HAP-1 (cell line): ENCODE results near the gene NCBP2.

Experiments
- DNase-seq, 2 experiments: peaks; one replicate each; pipeline ENCODE4 v3.0.0-alpha.2; 2016 to 2020; ENCODE audit warnings: low spot score in 2 of 2
- H3K27me3 ChIP-seq: fragments of 250-450 bp; sonication (Bioruptor Pico); 2 replicates; pipeline ENCODE4 v1.5.1; 2020; ENCODE audit warnings: low read depth, mild to moderate bottlenecking, moderate library complexity
- H3K36me3 ChIP-seq: fragments of 250-450 bp; sonication (Bioruptor Pico); replicated peaks from 2 replicates; pipeline ENCODE4 v1.5.1; 2020; ENCODE audit warnings: mild to moderate bottlenecking
- H3K4me1 ChIP-seq: fragments of 250-450 bp; sonication (Bioruptor Pico); 2 replicates; pipeline ENCODE4 v1.5.1; 2020; ENCODE audit warnings: mild to moderate bottlenecking
- H3K4me3 ChIP-seq: fragments of 250-450 bp; sonication (Bioruptor Pico); 2 replicates; pipeline ENCODE4 v1.5.1; 2020; ENCODE audit warnings: mild to moderate bottlenecking, moderate library complexity
- H3K9me3 ChIP-seq: fragments of 250-450 bp; sonication (Bioruptor Pico); 2 replicates; pipeline ENCODE4 v1.5.1; 2020; ENCODE audit warnings: mild to moderate bottlenecking, moderate library complexity
- in situ Hi-C: fragments of 300-500 bp; cut with MboI; formaldehyde crosslinking; loops from 3 replicates; pipeline ENCODE4 v1.14.3; 2020; ENCODE audit warnings: low sequenced_read_pairs, inconsistent platforms, mixed read lengths

The NCBP2 gene

GRCh38 chr3:196903740-196904139 lies 38.6 kb downstream of the NCBP2 start:
- Histone ChIP-seq H3K27me3 (no peaks in the 10 kb centered on the region), H3K9me3 (no peaks in the 10 kb centered on the region), H3K4me1 (no peaks in the 10 kb centered on the region), H3K36me3 (peaks cover 44% of the 10 kb centered on the region), H3K4me3 (no peak overlapping the region)
- DNase-seq: no peak
- in situ Hi-C loops: no loop called here

GRCh38 chr3:196902296-196902695 lies 40.0 kb downstream of the NCBP2 start:
- no peaks in the 10 kb centered on the region for H3K27me3 ChIP-seq
- H3K9me3 ChIP-seq: no peaks in the 10 kb centered on the region
- no peak for DNase-seq
- peaks cover 44% of the 10 kb centered on the region for H3K36me3 ChIP-seq
- no peaks in the 10 kb centered on the region for H3K4me1 ChIP-seq
- no peak overlapping the region for H3K4me3 ChIP-seq
- in situ Hi-C loops: no loop called here

DNA sequence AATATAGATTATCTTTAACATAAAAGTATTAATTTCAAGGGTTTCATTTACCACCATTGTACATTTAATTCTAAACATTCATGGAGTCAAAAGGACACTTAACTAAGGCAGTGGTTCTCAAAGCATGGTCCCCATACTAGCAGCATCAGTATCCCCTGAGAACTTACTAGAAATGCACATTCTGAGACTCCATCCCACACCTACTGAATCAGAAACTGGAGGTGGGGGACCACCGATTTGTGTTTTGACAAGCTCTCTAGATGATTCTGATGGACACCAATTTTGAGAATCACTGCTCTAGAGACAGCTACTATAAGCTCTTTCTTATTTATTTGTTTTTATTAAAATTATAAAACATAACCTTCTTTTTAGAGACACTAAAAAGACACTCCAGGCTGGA lies 40.6 kb downstream of the NCBP2 start:
- Histone ChIP-seq H3K4me1 (no peaks in the 10 kb centered on the region), H3K36me3 (peaks cover 42% of the 10 kb centered on the region), H3K9me3 (no peaks in the 10 kb centered on the region), H3K27me3 (no peaks in the 10 kb centered on the region), H3K4me3 (no peak overlapping the region)
- no peak for DNase-seq
- in situ Hi-C loops: no loop called here

DNA sequence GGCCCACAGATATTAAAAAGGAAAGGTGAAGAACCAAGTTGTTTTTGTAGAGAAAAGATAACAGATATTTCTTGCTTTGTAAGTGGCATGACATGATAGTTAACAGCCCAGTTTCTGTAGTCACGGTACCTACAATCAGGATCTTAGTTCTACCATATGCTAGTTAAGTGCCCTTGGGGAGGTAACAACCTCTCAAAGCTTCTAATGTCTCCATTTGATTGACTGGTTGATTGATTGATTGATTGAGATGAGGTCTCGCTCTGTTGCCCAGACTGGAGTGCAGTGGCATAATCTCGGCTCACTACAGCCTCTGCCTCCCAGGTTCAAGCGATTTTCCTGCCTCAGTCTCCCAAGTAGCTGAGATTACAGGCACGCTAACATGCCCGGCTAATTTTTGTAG lies 46.1 kb downstream of the NCBP2 start:
- no peak for DNase-seq
- Histone ChIP-seq H3K9me3 (no peaks in the 10 kb centered on the region), H3K27me3 (no peaks in the 10 kb centered on the region), H3K4me3 (no peak overlapping the region), H3K4me1 (no peaks in the 10 kb centered on the region), H3K36me3 (peaks cover 5% of the 10 kb centered on the region; the same call in 1 of the 2 replicates)
- in situ Hi-C loops: no loop called here

DNA sequence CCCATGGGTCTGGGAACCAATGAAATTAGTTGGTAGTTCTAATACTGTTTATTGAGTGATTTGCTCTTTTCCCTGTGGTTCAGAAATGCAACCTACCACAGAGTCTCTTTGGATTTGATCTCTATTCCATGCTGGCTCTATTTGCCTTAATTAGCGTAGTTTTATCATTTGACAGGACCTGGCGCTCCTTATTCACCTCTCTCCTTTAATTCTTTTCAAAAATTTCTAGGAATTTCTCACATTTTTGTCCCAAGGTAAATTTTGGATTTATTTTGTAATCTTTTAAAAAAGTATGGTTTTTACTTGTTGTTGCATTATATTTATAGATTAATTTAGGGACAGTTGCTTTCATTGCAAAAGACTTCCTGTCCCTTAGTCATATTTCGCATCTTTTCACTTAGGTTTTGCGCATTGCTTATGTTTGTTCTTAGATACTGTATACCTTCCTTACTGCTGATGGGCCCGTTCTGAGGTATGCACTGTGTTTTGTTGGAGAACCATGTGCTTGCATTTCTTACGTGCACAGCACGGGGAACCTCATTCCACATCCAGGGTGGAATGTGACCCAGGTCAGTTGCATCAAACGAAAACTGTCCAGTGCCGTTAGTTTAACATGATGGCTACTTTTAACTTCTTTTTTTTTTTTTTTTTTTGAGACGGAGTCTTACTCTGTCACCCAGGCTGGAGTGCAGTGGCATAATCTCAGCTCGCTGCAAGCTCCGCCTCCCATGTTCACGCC lies 47.6 kb downstream of the NCBP2 start:
- no peak for DNase-seq
- H3K4me3 ChIP-seq: no peak overlapping the region
- in situ Hi-C loops: no loop called here
- 0 out of 2 replicates have a peak, but pooled peaks cover under 1% of the 10 kb centered on the region for H3K36me3 ChIP-seq
- peaks cover 8% of the 10 kb centered on the region for H3K4me1 ChIP-seq
- H3K27me3 ChIP-seq: no peaks in the 10 kb centered on the region
- no peaks in the 10 kb centered on the region for H3K9me3 ChIP-seq

- peaks cover 16% of the 10 kb centered on the region for H3K36me3 ChIP-seq
- in situ Hi-C loops: no loop called here
Observed at GRCh38 chr3:196889844-196890708, 52.3 kb downstream of the NCBP2 start.

DNA sequence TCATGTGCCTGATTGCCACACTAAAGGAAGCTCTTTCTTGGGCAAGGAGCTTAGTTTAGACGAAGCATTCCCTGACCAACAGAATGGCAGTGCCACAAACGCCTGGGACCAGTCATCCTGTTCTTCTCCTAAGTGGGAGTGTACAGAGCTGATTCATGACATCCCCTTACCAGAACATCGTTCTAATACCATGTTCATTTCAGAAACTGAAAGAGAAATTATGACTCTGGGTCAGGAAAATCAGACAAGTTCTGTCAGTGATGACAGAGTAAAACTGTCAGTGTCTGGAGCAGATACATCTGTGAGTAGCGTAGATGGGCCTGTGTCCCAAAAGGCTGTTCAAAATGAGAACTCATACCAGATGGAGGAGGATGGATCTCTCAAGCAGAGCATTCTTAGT lies 56.2 kb downstream of the NCBP2 start:
- Histone ChIP-seq H3K27me3 (no peaks in the 10 kb centered on the region), H3K4me1 (peaks cover 8% of the 10 kb centered on the region), H3K36me3 (peaks cover 16% of the 10 kb centered on the region), H3K9me3 (no peaks in the 10 kb centered on the region), H3K4me3 (no peak overlapping the region)
- DNase-seq: no peak
- in situ Hi-C loops: no loop called here

More at GRCh38 chr3:196889844-196890708, 52.3 kb downstream of the NCBP2 start:
- Histone ChIP-seq H3K9me3 (no peaks in the 10 kb centered on the region), H3K27me3 (no peaks in the 10 kb centered on the region), H3K4me3 (no peak overlapping the region), H3K4me1 (peaks cover 8% of the 10 kb centered on the region)
- DNase-seq: no peak
